ENCODE data around the gene TWIST2. TPM values are rescaled to one million over a fixed set of nuclear protein-coding genes. Genes with fewer than 3 reads are reported as not detected.
A peak's percentile ranks its signal among the peaks of the same experiment; 100 is the strongest.

The TWIST2 gene
- polyA plus RNA-seq, 2 donors: 1.8 to 5.2 TPM

GRCh38 chr2:238939521-238940403 lies 91.9 kb downstream of the TWIST2 start:
- WGBS, 2 donors: 90 to 92% methylated on average over 8 of the region's 8 CpGs
- Histone ChIP-seq H3K4me1 (ENCODE audit: control insufficient read depth in 2 of 2, insufficient read depth in 2 of 2, low read length in 1 of 2) (no peaks in the 10 kb centered on the region), H3K9me3 (ENCODE audit: control insufficient read depth in 2 of 2, insufficient read depth in 1 of 2, low read depth in 1 of 2, low read length in 1 of 2) (no peaks in the 10 kb centered on the region), H3K4me3 (ENCODE audit: low read depth in 1 of 2, low read length in 2 of 2) (no peak overlapping the region), H3K27me3 (ENCODE audit: control insufficient read depth in 1 of 2, insufficient read depth in 2 of 2, low read length in 2 of 2) (no peaks in the 10 kb centered on the region), H3K27ac (ENCODE audit: low read depth in 2 of 2, low read length in 1 of 2) (peak overlapping the region in 1 of 2 donors; percentile 27), H3K36me3 (ENCODE audit: control insufficient read depth in 2 of 2, insufficient read depth in 2 of 2, low read length in 1 of 2) (no peaks in the 10 kb centered on the region)

GRCh38 chr2:238940806-238941205 lies 92.9 kb downstream of the TWIST2 start:
- H3K4me1 ChIP-seq (ENCODE audit: control insufficient read depth in 2 of 2, insufficient read depth in 2 of 2, low read length in 1 of 2): no peaks in the 10 kb centered on the region
- no peaks in the 10 kb centered on the region for H3K27me3 ChIP-seq (ENCODE audit: control insufficient read depth in 1 of 2, insufficient read depth in 2 of 2, low read length in 2 of 2)
- 87 to 89% methylated on average over 8 of the region's 8 CpGs for WGBS, 2 donors
- no peaks in the 10 kb centered on the region for H3K36me3 ChIP-seq (ENCODE audit: control insufficient read depth in 2 of 2, insufficient read depth in 2 of 2, low read length in 1 of 2)
- no peak overlapping the region for H3K27ac ChIP-seq (ENCODE audit: low read depth in 2 of 2, low read length in 1 of 2)
- H3K4me3 ChIP-seq (ENCODE audit: low read depth in 1 of 2, low read length in 2 of 2): no peak overlapping the region
- no peaks in the 10 kb centered on the region for H3K9me3 ChIP-seq (ENCODE audit: control insufficient read depth in 2 of 2, insufficient read depth in 1 of 2, low read depth in 1 of 2, low read length in 1 of 2)

- Histone ChIP-seq H3K4me1 (ENCODE audit: control insufficient read depth in 2 of 2, insufficient read depth in 2 of 2, low read length in 1 of 2) (no peaks in the 10 kb centered on the region), H3K27me3 (ENCODE audit: control insufficient read depth in 1 of 2, insufficient read depth in 2 of 2, low read length in 2 of 2) (no peaks in the 10 kb centered on the region), H3K4me3 (ENCODE audit: low read depth in 1 of 2, low read length in 2 of 2) (no peak overlapping the region), H3K36me3 (ENCODE audit: control insufficient read depth in 2 of 2, insufficient read depth in 2 of 2, low read length in 1 of 2) (no peaks in the 10 kb centered on the region), H3K9me3 (ENCODE audit: control insufficient read depth in 2 of 2, insufficient read depth in 1 of 2, low read depth in 1 of 2, low read length in 1 of 2) (no peaks in the 10 kb centered on the region), H3K27ac (ENCODE audit: low read depth in 2 of 2, low read length in 1 of 2) (no peak overlapping the region)
- 67 to 77% methylated on average over 7 of the region's 7 CpGs for WGBS, 2 donors
These were observed 93.4 kb downstream of the TWIST2 start for GRCh38 chr2:238941262-238941792.

GRCh38 chr2:238942080-238942725 lies 94.3 kb downstream of the TWIST2 start:
- Histone ChIP-seq H3K4me3 (ENCODE audit: low read depth in 1 of 2, low read length in 2 of 2) (no peak overlapping the region), H3K27ac (ENCODE audit: low read depth in 2 of 2, low read length in 1 of 2) (no peak overlapping the region), H3K36me3 (ENCODE audit: control insufficient read depth in 2 of 2, insufficient read depth in 2 of 2, low read length in 1 of 2) (no peaks in the 10 kb centered on the region), H3K27me3 (ENCODE audit: control insufficient read depth in 1 of 2, insufficient read depth in 2 of 2, low read length in 2 of 2) (no peaks in the 10 kb centered on the region), H3K9me3 (ENCODE audit: control insufficient read depth in 2 of 2, insufficient read depth in 1 of 2, low read depth in 1 of 2, low read length in 1 of 2) (no peaks in the 10 kb centered on the region), H3K4me1 (ENCODE audit: control insufficient read depth in 2 of 2, insufficient read depth in 2 of 2, low read length in 1 of 2) (no peaks in the 10 kb centered on the region)
- 86 to 89% methylated on average over 19 of the region's 19 CpGs for WGBS, 2 donors

- H3K9me3 ChIP-seq (ENCODE audit: control insufficient read depth in 2 of 2, insufficient read depth in 1 of 2, low read depth in 1 of 2, low read length in 1 of 2): no peaks in the 10 kb centered on the region
- H3K27me3 ChIP-seq (ENCODE audit: control insufficient read depth in 1 of 2, insufficient read depth in 2 of 2, low read length in 2 of 2): no peaks in the 10 kb centered on the region
- peaks cover 0 to under 1% of the 10 kb centered on the region in 2 donors for H3K4me1 ChIP-seq (ENCODE audit: control insufficient read depth in 2 of 2, insufficient read depth in 2 of 2, low read length in 1 of 2)
- no peaks in the 10 kb centered on the region for H3K36me3 ChIP-seq (ENCODE audit: control insufficient read depth in 2 of 2, insufficient read depth in 2 of 2, low read length in 1 of 2)
- WGBS, 2 donors: 55 to 56% methylated on average over 13 of the region's 13 CpGs
- H3K4me3 ChIP-seq (ENCODE audit: low read depth in 1 of 2, low read length in 2 of 2): no peak overlapping the region
- H3K27ac ChIP-seq (ENCODE audit: low read depth in 2 of 2, low read length in 1 of 2): no peak overlapping the region
These were observed 94.9 kb downstream of the TWIST2 start for GRCh38 chr2:238942726-238943300.

- no peaks in the 10 kb centered on the region for H3K27me3 ChIP-seq (ENCODE audit: control insufficient read depth in 1 of 2, insufficient read depth in 2 of 2, low read length in 2 of 2)
- no peak overlapping the region for H3K4me3 ChIP-seq (ENCODE audit: low read depth in 1 of 2, low read length in 2 of 2)
- H3K27ac ChIP-seq (ENCODE audit: low read depth in 2 of 2, low read length in 1 of 2): no peak overlapping the region
- H3K4me1 ChIP-seq (ENCODE audit: control insufficient read depth in 2 of 2, insufficient read depth in 2 of 2, low read length in 1 of 2): peaks cover 0 to 3% of the 10 kb centered on the region in 2 donors
- H3K9me3 ChIP-seq (ENCODE audit: control insufficient read depth in 2 of 2, insufficient read depth in 1 of 2, low read depth in 1 of 2, low read length in 1 of 2): no peaks in the 10 kb centered on the region
- H3K36me3 ChIP-seq (ENCODE audit: control insufficient read depth in 2 of 2, insufficient read depth in 2 of 2, low read length in 1 of 2): no peaks in the 10 kb centered on the region
- WGBS, 2 donors: 78 to 85% methylated on average over 14 of the region's 14 CpGs
These were observed 95.6 kb downstream of the TWIST2 start for GRCh38 chr2:238943338-238944067.

DNA sequence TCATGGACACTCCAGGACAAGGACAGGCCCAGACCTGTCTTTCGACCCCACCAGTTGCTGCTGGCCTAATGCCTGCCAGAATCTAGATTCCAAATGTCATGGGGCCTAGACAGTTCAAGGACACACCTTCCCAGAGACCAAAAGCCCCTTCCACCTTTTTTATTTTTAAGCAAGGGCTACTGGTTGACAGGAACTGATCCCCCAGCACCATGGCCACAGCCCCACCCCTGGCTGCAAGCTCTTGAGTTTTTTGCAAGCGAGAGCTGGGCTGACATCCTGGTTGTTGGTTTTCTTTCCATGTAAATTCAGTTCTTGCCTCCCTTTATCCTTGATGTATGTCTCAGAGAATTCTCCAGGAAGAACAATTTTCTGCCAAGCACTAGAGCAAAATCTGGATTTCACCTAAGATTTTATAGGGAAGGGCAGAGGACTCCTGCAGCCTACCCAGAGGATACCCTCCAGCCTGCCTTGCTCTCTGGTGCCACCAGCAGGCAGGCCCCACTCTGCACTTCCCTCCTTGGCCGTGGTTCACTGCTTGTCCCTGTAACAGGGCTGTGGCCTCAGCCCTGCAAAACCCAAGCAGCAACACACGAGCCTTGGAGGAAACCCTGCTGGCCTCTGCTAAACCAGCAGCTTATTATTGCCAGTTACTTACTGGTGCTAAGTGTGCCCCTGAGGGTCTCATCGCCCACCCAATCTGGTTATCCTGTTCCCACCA lies 97.7 kb downstream of the TWIST2 start:
- WGBS, 2 donors: 66 to 71% methylated on average over 5 of the region's 5 CpGs
- no peaks in the 10 kb centered on the region for H3K27me3 ChIP-seq (ENCODE audit: control insufficient read depth in 1 of 2, insufficient read depth in 2 of 2, low read length in 2 of 2)
- no peak overlapping the region for H3K4me3 ChIP-seq (ENCODE audit: low read depth in 1 of 2, low read length in 2 of 2)
- H3K36me3 ChIP-seq (ENCODE audit: control insufficient read depth in 2 of 2, insufficient read depth in 2 of 2, low read length in 1 of 2): no peaks in the 10 kb centered on the region
- H3K4me1 ChIP-seq (ENCODE audit: control insufficient read depth in 2 of 2, insufficient read depth in 2 of 2, low read length in 1 of 2): peaks cover 0 to 3% of the 10 kb centered on the region in 2 donors
- no peaks in the 10 kb centered on the region for H3K9me3 ChIP-seq (ENCODE audit: control insufficient read depth in 2 of 2, insufficient read depth in 1 of 2, low read depth in 1 of 2, low read length in 1 of 2)
- H3K27ac ChIP-seq (ENCODE audit: low read depth in 2 of 2, low read length in 1 of 2): no peak overlapping the region

- Histone ChIP-seq H3K4me1 (ENCODE audit: control insufficient read depth in 2 of 2, insufficient read depth in 2 of 2, low read length in 1 of 2) (peaks cover 0 to 3% of the 10 kb centered on the region in 2 donors), H3K4me3 (ENCODE audit: low read depth in 1 of 2, low read length in 2 of 2) (no peak overlapping the region), H3K27ac (ENCODE audit: low read depth in 2 of 2, low read length in 1 of 2) (no peak overlapping the region), H3K9me3 (ENCODE audit: control insufficient read depth in 2 of 2, insufficient read depth in 1 of 2, low read depth in 1 of 2, low read length in 1 of 2) (no peaks in the 10 kb centered on the region), H3K27me3 (ENCODE audit: control insufficient read depth in 1 of 2, insufficient read depth in 2 of 2, low read length in 2 of 2) (no peaks in the 10 kb centered on the region), H3K36me3 (ENCODE audit: control insufficient read depth in 2 of 2, insufficient read depth in 2 of 2, low read length in 1 of 2) (no peaks in the 10 kb centered on the region)
- 80 to 90% methylated on average over 6 of the region's 6 CpGs for WGBS, 2 donors
These were observed 98.7 kb downstream of the TWIST2 start for GRCh38 chr2:238946318-238947242.

All from esophagus (tissue), 2 donors.